COLO668 (cell line): ENCODE results near the gene FAM43B.
"Not testable (repeated sequence)": the region's sequence is repeated elsewhere in the genome, so short reads cannot be mapped to it uniquely, and the experiment has no call there.

ENCODE experiments used
- DNase-seq: peaks from one replicate; lab custom pipeline; 2025; ENCODE audit not compliant: unreplicated experiment; lab: John Stamatoyannopoulos, UW

The FAM43B gene

GRCh38 chr1:20551945-20552727 is at the start of gene FAM43B:
FAM43B (plus strand) TSS chr1:20552573; CDS start chr1:20552974, 401 bp downstream.
- no peak for DNase-seq

- no peak for DNase-seq
Observed at GRCh38 chr1:20505488-20505887, 46.9 kb upstream of the FAM43B start.

GRCh38 chr1:20507248-20507563 is 45.2 kb upstream of the FAM43B start:
- DNase-seq, result no peak

- DNase-seq, result peak; percentile 99
Observed at GRCh38 chr1:20507564-20508410, 44.6 kb upstream of the FAM43B start, which contains the start of gene MUL1. MUL1 (minus strand) TSS chr1:20508151; CDS start chr1:20508024, 127 bp downstream.

- DNase-seq, result no peak
Observed at GRCh38 chr1:20508411-20508771, 44.0 kb upstream of the FAM43B start.

GRCh38 chr1:20511518-20512428 is 40.6 kb upstream of the FAM43B start:
- DNase-seq, result no peak

GRCh38 chr1:20519609-20520262 is 32.6 kb upstream of the FAM43B start:
- DNase-seq, result not testable (repeated sequence)

GRCh38 chr1:20521960-20522861 is 30.2 kb upstream of the FAM43B start:
- DNase-seq, result peak; percentile 86

- no peak for DNase-seq
Observed at GRCh38 chr1:20526267-20526666, 26.1 kb upstream of the FAM43B start.

- DNase-seq, result no peak
Observed at GRCh38 chr1:20528221-20528620, 24.2 kb upstream of the FAM43B start.

- peak; percentile 36 for DNase-seq
Observed at GRCh38 chr1:20530306-20530705, 22.1 kb upstream of the FAM43B start.

- DNase-seq, result peak; percentile 59
Observed at GRCh38 chr1:20530901-20531300, 21.5 kb upstream of the FAM43B start.

GRCh38 chr1:20533635-20534034 is 18.7 kb upstream of the FAM43B start:
- DNase-seq, result no peak

GRCh38 chr1:20534659-20535417 is 17.5 kb upstream of the FAM43B start:
- no peak for DNase-seq

- peak; percentile 73 for DNase-seq
Observed at GRCh38 chr1:20538227-20538626, 14.1 kb upstream of the FAM43B start.

GRCh38 chr1:20538760-20539551 is 13.4 kb upstream of the FAM43B start:
- no peak for DNase-seq

GRCh38 chr1:20540281-20540680 is 12.1 kb upstream of the FAM43B start:
- no peak for DNase-seq

GRCh38 chr1:20546637-20547036 is 5.7 kb upstream of the FAM43B start:
- no peak for DNase-seq
